Endothelial cell of umbilical vein (primary cell): ENCODE measurements around the gene OR1L6. TPM values are rescaled to one million over a fixed set of nuclear protein-coding genes. Genes with fewer than 3 reads are reported as not detected.

Experiments used
- BruUV-seq: library from RNA; stranded (reverse); fragments of 400-500 nt; replicated peaks from 2 replicates; lab custom pipeline; 2021; lab: Mats Ljungman, UMichigan
- CTCF ChIA-PET: fragments of 300-600, 350-600 bp; sonication (Branson Sonifier 250); formaldehyde crosslinking; loops from one replicate; lab custom pipeline; 2021; ENCODE audit warnings: antibody characterized with exemption, inconsistent platforms; lab: Charles Lee
- POLR2A ChIA-PET: fragments of 300-600, 350-600 bp; sonication (Branson Sonifier 250); formaldehyde crosslinking; loops from one replicate; lab custom pipeline; 2021; ENCODE audit warnings: antibody characterized with exemption, inconsistent platforms; lab: Charles Lee
- DNase-seq: peaks from one replicate; pipeline ENCODE4 v3.0.0-alpha.2; 2011; ENCODE audit warnings: low read depth, low spot score
- FAIRE-seq: peaks from 2 replicates; lab custom pipeline; 2011; peaks lifted over from hg19 to GRCh38; lab: Jason Lieb, UNC
- H2AFZ ChIP-seq: 2 replicates; pipeline ENCODE4 v1.6.0; 2012; ENCODE audit warnings: low read depth, low read length, control low read depth, inconsistent platforms
- H3K27ac ChIP-seq: 2 replicates; pipeline ENCODE4 v1.5.1; 2011; ENCODE audit warnings: low read depth, mild to moderate bottlenecking, control low read depth, low read length, moderate library complexity; ENCODE audit not compliant: insufficient read depth
- H3K27me3 ChIP-seq, 2 experiments: 2 replicates each; pipeline versions ENCODE4 v1.6.0 to v1.6.1; 2011; ENCODE audit warnings: low read length in 2 of 2, mixed read lengths in 1 of 2; ENCODE audit not compliant: control insufficient read depth in 2 of 2, insufficient read depth in 2 of 2
- H3K36me3 ChIP-seq, 2 experiments: 2 replicates in 1 of 2; 3 replicates in 1 of 2; pipeline ENCODE4 v1.5.1; 2011; ENCODE audit warnings: low read length in 2 of 2, mild to moderate bottlenecking in 1 of 2, moderate library complexity in 1 of 2; ENCODE audit not compliant: control insufficient read depth in 2 of 2, insufficient read depth in 2 of 2; ENCODE audit errors: extremely low read depth in 1 of 2
- H3K4me1 ChIP-seq: 3 replicates; pipeline ENCODE4 v1.5.1; 2011; ENCODE audit warnings: mild to moderate bottlenecking, low read length; ENCODE audit not compliant: control insufficient read depth, insufficient read depth; ENCODE audit errors: extremely low read depth
- H3K4me2 ChIP-seq: 2 replicates; pipeline ENCODE4 v1.6.1; 2011; ENCODE audit warnings: low read length, control low read depth, mixed read lengths; ENCODE audit not compliant: insufficient read depth
- H3K4me3 ChIP-seq, 3 experiments: fragments of 200-600 bp in 1 of 3; sonication (generic), shearing (Covaris generic) in 1 of 3; replicated peaks in 1 of 3; 2 replicates each; pipeline ENCODE4 v1.5.1; 2011 to 2016; ENCODE audit warnings: control low read depth in 3 of 3, low read length in 3 of 3, mild to moderate bottlenecking in 2 of 3, inconsistent platforms in 1 of 3, low read depth in 1 of 3, moderate library complexity in 1 of 3; ENCODE audit not compliant: insufficient read depth in 1 of 3
- H3K79me2 ChIP-seq: 2 replicates; pipeline ENCODE4 v1.6.0; 2012; ENCODE audit warnings: low read length, inconsistent platforms; ENCODE audit not compliant: control insufficient read depth, insufficient read depth
- H3K9ac ChIP-seq: replicated peaks from 2 replicates; pipeline ENCODE3; 2011; ENCODE audit warnings: low read length, control low read depth; ENCODE audit not compliant: insufficient read depth; ENCODE audit errors: extremely low read depth
- H3K9me1 ChIP-seq: replicated peaks from 3 replicates; pipeline ENCODE4 v1.6.0; 2011; ENCODE audit warnings: mild to moderate bottlenecking, low read length; ENCODE audit not compliant: control insufficient read depth, insufficient read depth; ENCODE audit errors: extremely low read depth
- H3K9me3 ChIP-seq: replicated peaks from 2 replicates; pipeline ENCODE4 v1.5.1; 2012; ENCODE audit warnings: low read length, inconsistent platforms; ENCODE audit not compliant: control insufficient read depth, insufficient read depth
- H4K20me1 ChIP-seq: replicated peaks from 2 replicates; pipeline ENCODE3; 2011; ENCODE audit warnings: mild to moderate bottlenecking, low read length; ENCODE audit not compliant: control insufficient read depth, insufficient read depth; ENCODE audit errors: extremely low read depth
- EZH2 ChIP-seq: IDR thresholded peaks from 2 replicates; pipeline ENCODE4 v1.6.1; 2012; ENCODE audit warnings: borderline replicate concordance, low read depth, mild to moderate bottlenecking, moderate library complexity, low read length, inconsistent platforms; ENCODE audit not compliant: severe bottlenecking
- FOS ChIP-seq: IDR thresholded peaks from 2 replicates; pipeline ENCODE4 v1.6.1; 2011; ENCODE audit warnings: mild to moderate bottlenecking, low read length, moderate library complexity, borderline replicate concordance; ENCODE audit not compliant: insufficient read depth
- GATA2 ChIP-seq: IDR thresholded peaks from 2 replicates; pipeline ENCODE4 v1.7.0; 2011; ENCODE audit warnings: low read depth, mild to moderate bottlenecking, moderate library complexity, mixed read lengths, low read length; ENCODE audit not compliant: insufficient read length, insufficient read depth
- JUN ChIP-seq: IDR thresholded peaks from 2 replicates; pipeline ENCODE4 v1.6.1; 2011; ENCODE audit warnings: borderline replicate concordance, low read depth; ENCODE audit not compliant: insufficient read length, insufficient read depth
- MYC ChIP-seq: IDR thresholded peaks from one replicate; pipeline ENCODE4 v1.6.1; 2011; ENCODE audit warnings: mild to moderate bottlenecking, low read depth, low read length
- POLR2A ChIP-seq: IDR thresholded peaks from 2 replicates; pipeline ENCODE4 v1.6.1; 2012; ENCODE audit warnings: low read depth, mild to moderate bottlenecking, control low read depth, low read length
- POLR2AphosphoS5 ChIP-seq: IDR thresholded peaks from 2 replicates; pipeline ENCODE4 v1.6.1; 2012; ENCODE audit warnings: low read depth, mild to moderate bottlenecking, control low read depth, low read length, moderate library complexity; ENCODE audit not compliant: insufficient read depth
- dilution Hi-C: fragments of 300-500 bp; cut with MboI; formaldehyde crosslinking; loops from one replicate; pipeline ENCODE4 v1.15.0; 2019; ENCODE audit warnings: low sequenced_read_pairs; ENCODE audit not compliant: extremely low pct_ligation_motif_present
- intact Hi-C: fragments of 100-400 bp; cut with micrococcal nuclease; formaldehyde crosslinking; loops from one replicate; pipeline ENCODE4 v1.10.0; 2022
- polyA plus RNA-seq, 4 experiments: library from polyadenylated mRNA; depleted of rRNA in 3 of 4; stranded (reverse) in 3 of 4; unstranded in 1 of 4; fragments of >200 nt; gene quantifications; 2 replicates each; pipeline versions ENCODE4 v1.2.1 to v1.2.3, GENCODE V29; 2011 to 2012; ENCODE audit warnings: missing spikeins in 1 of 4
- total RNA-seq: library from RNA; stranded (reverse); gene quantifications from 2 replicates; pipeline ENCODE4 v1.2.3, GENCODE V29; 2021
- TF ChIP-seq, protein P1 (sequence below), 2 donors: IDR thresholded peaks; 1 replicate in 1 of 2; 2 replicates in 1 of 2; pipeline ENCODE4 v1.5.1; 2011; ENCODE audit warnings: low read length in 2 of 2, mild to moderate bottlenecking in 2 of 2, moderate library complexity in 2 of 2, control low read depth in 1 of 2, inconsistent platforms in 1 of 2, low read depth in 1 of 2; ENCODE audit not compliant: insufficient read depth in 1 of 2; ENCODE audit errors: extremely low read depth in 1 of 2
- TF ChIP-seq, protein P2 (sequence below): IDR thresholded peaks from 2 replicates; pipeline ENCODE4 v1.6.1; 2011; ENCODE audit not compliant: insufficient read depth, insufficient read length

Gene OR1L6
- total and polyA plus RNA-seq, 2 donors (not counting 3 experiments of a cell fraction or from before 2014, with no cell fraction given), result not detected

DNA sequence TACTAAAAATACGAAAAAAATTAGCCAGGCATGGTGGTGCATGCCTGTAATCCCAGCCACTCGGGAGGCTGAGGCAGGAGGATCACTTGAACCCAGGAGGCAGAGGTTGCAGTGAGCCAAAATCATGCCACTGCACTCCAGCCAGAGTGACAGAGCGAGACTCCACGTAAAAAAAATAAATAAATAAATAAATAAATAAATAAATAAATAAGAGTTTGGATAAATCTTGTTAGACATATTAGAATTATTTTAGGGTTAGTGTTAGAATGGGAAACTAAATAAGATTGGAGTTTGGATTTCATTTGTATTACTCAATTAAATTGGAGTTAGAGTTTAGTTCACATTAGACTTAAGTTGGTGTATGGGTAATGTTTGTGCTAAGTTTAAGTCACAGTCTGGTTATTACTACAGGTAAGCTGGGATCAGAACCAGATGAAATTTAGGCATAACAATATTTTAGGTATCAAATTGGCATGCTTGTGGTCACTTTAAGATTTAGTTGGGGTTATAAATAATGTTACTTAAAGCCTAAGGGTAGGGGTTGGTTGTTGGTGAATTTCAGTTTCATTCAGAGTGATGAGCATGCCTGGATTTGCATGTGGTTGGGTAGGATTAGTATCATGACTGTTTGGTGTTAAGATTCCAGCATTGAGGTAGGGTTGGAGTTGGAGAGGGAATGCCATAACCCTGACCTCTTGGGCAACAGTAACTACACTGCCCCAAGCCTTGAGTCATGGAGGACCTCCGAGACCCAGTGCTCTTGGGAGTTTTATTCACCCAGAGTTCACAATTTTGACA lies 50.0 kb downstream of the OR1L6 start:
- Histone ChIP-seq H4K20me1 (no peaks in the 10 kb centered on the region), H3K4me1 (no peaks in the 10 kb centered on the region), H3K27ac (no peak overlapping the region), H3K9me1 (no peaks in the 10 kb centered on the region), H3K4me2 (no peak overlapping the region), H3K9ac (no peak overlapping the region), H2AFZ (no peak overlapping the region), H3K4me3 (no peak overlapping the region), H3K36me3 (no peaks in the 10 kb centered on the region), H3K9me3 (no peaks in the 10 kb centered on the region), H3K79me2 (no peaks in the 10 kb centered on the region), H3K27me3 (peaks cover 0 to 3% of the 10 kb centered on the region in 2 experiments)
- intact Hi-C loops (no loop called here), dilution Hi-C loops (no loop called here)
- ChIA-PET POLR2A (no interaction called here), CTCF (interaction anchor here (0.9 to 1.2 kb wide), 2 partner anchors 18 to 693 kb away, joined by 3 read pairs; no protein-coding TSS in a partner anchor)
- DNase-seq (no peak), FAIRE-seq (no peak)
- BruUV-seq, result no TSS peak
- TF ChIP-seq EZH2, result no peak
- no peak for TF ChIP-seq MYC
- TF ChIP-seq, protein P1, sequence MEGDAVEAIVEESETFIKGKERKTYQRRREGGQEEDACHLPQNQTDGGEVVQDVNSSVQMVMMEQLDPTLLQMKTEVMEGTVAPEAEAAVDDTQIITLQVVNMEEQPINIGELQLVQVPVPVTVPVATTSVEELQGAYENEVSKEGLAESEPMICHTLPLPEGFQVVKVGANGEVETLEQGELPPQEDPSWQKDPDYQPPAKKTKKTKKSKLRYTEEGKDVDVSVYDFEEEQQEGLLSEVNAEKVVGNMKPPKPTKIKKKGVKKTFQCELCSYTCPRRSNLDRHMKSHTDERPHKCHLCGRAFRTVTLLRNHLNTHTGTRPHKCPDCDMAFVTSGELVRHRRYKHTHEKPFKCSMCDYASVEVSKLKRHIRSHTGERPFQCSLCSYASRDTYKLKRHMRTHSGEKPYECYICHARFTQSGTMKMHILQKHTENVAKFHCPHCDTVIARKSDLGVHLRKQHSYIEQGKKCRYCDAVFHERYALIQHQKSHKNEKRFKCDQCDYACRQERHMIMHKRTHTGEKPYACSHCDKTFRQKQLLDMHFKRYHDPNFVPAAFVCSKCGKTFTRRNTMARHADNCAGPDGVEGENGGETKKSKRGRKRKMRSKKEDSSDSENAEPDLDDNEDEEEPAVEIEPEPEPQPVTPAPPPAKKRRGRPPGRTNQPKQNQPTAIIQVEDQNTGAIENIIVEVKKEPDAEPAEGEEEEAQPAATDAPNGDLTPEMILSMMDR (IDR thresholded peaks at IDR 0.05; ENCODE audit: extremely low read depth in 1 of 2, insufficient read depth in 1 of 2, low read depth in 1 of 2, low read length in 2 of 2), result no peak
- no peak for TF ChIP-seq JUN
- no peak for TF ChIP-seq FOS
- TF ChIP-seq POLR2AphosphoS5, result no peak
- TF ChIP-seq POLR2A, result no peak
- no peak for TF ChIP-seq GATA2
- TF ChIP-seq, protein P2, sequence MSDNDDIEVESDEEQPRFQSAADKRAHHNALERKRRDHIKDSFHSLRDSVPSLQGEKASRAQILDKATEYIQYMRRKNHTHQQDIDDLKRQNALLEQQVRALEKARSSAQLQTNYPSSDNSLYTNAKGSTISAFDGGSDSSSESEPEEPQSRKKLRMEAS, result no peak
